SH-SY5Y (cell line): Measurements from ENCODE around the gene SH2D5.

Experiments
- GATA2 ChIP-seq: IDR thresholded peaks from 2 replicates; pipeline ENCODE4 v1.6.1; 2011; ENCODE audit warnings: mild to moderate bottlenecking, low read depth, low read length
- GATA3 ChIP-seq: IDR thresholded peaks from 2 replicates; pipeline ENCODE4 v1.6.1; 2011; ENCODE audit warnings: low read depth, mild to moderate bottlenecking, low read length, moderate library complexity

SH2D5 gene

GRCh38 chr1:20710469-20711284, 21.8 kb downstream of the SH2D5 start:
- TF ChIP-seq GATA3 = no peak
- no peak for TF ChIP-seq GATA2

- TF ChIP-seq GATA3 = no peak
- no peak for TF ChIP-seq GATA2
Observed at GRCh38 chr1:20709868-20710267, 22.6 kb downstream of the SH2D5 start.

- TF ChIP-seq GATA3 (no peak), GATA2 (no peak)
Observed at GRCh38 chr1:20708891-20709290, 23.6 kb downstream of the SH2D5 start.

DNA sequence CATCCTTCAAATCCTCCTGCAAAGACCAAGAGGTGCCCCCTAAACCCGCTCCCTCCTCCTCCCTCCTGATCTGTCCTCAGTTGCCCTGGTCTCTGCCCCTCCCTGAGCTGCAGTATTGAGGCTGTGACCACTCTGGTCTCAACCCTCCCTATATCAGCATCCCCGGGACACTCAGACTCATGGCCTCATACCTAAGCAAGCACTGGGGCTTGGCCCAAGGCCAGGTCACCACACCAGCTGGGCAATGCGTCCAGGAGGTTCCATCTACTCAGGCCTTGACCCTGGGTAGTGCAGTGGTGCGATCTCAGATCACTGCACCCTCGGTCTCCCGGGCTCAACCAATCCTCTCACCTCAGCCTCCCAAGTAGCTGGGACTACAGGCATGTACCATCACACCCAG, 24.4 kb downstream of the SH2D5 start:
- TF ChIP-seq GATA2 (no peak), GATA3 (no peak)

DNA sequence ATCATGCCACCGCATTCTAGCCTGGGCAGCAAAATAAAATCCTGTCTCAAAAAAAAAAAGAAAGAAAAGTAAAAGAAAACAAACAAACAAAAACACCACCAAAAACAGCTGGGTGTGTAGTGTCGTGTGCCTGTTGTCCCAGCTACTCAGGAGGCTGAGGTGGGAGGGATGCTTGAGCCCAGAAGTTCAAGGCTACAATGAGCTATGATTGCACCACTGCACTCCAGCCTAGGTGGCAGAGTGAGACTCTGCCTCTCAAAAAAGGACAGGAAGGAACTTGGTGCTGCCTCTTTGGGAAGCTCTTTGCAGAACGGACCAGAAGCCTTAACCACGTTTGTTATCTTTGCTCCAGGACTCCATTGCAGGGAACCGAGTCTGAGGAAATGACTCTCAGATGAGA, 25.7 kb downstream of the SH2D5 start:
- no peak for TF ChIP-seq GATA2
- TF ChIP-seq GATA3 = no peak

GRCh38 chr1:20705203-20705755, 27.2 kb downstream of the SH2D5 start:
- TF ChIP-seq GATA2 = no peak
- TF ChIP-seq GATA3 = no peak

- TF ChIP-seq GATA3 (no peak), GATA2 (no peak)
Observed at GRCh38 chr1:20704390-20705202, 27.9 kb downstream of the SH2D5 start.

- no peak for TF ChIP-seq GATA2
- TF ChIP-seq GATA3 = no peak
Observed at GRCh38 chr1:20703124-20703756, 29.3 kb downstream of the SH2D5 start.

DNA sequence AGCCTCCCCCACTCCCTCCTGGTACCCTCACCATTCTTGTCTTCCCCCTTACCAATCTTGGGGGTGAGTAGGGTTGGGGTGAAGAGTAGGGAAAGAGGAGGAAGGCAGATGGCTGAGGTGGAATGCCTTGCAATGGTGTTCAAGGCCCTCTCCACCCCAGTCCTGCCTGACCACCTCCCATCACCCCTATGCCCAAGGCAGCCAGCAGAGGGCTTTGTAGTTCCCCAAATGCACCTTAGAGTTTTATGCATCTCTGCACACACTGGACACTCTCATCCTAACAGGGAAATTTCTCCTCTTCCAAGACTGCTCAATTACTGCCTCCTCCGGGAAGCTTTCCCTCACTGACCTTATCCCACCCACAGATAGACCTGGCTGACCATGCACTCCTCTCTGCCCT, 30.1 kb downstream of the SH2D5 start:
- no peak for TF ChIP-seq GATA3
- TF ChIP-seq GATA2 = no peak

DNA sequence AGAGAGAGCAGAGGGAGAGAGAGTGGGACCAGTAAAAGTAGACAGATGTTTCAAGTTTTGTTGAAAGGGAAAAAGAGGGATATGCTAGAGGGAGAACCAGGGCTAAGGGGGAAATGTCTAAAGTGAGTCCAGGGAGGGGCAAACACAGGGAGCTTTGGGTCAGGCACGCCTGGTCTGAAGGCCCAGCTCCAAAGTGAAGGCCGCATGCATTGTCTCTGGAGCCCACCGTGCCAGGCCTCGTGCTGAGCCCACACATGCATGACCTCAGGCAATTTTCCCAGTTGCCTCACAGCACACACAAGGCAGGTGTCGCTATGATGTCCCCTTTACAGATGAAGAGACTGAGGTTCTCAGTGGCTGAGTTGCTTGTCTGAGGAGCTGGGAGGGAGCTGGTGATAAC, 30.7 kb downstream of the SH2D5 start:
- no peak for TF ChIP-seq GATA3
- TF ChIP-seq GATA2 = no peak

GRCh38 chr1:20701446-20701845, 31.1 kb downstream of the SH2D5 start:
- no peak for TF ChIP-seq GATA3
- TF ChIP-seq GATA2 = no peak

GRCh38 chr1:20700636-20701215, 31.8 kb downstream of the SH2D5 start:
- TF ChIP-seq GATA3 (no peak), GATA2 (no peak)

- TF ChIP-seq GATA3 (no peak), GATA2 (no peak)
Observed at GRCh38 chr1:20699558-20699957, 32.9 kb downstream of the SH2D5 start.
